ENCODE data around the gene EPB41L2. TPM values are rescaled to one million over a fixed set of nuclear protein-coding genes. Genes with fewer than 3 reads are reported as not detected.

EPB41L2 gene
- total RNA-seq, 1 experiment from 2014 or later = 22.5 TPM

GRCh38 chr6:130853555-130854183 lies 209.4 kb downstream of the EPB41L2 start:
- Mint-ChIP-seq H3K27ac (ENCODE audit: low read depth, unreplicated experiment) (no peak overlapping the region), H3K27me3 (ENCODE audit: insufficient read depth, unreplicated experiment) (no peaks in the 10 kb centered on the region), H3K4me3 (ENCODE audit: unreplicated experiment) (no peak overlapping the region), H3K36me3 (ENCODE audit: insufficient read depth, unreplicated experiment) (no peaks in the 10 kb centered on the region), H3K4me1 (ENCODE audit: insufficient read depth, unreplicated experiment) (peaks cover 11% of the 10 kb centered on the region), H3K9me3 (ENCODE audit: unreplicated experiment) (no peaks in the 10 kb centered on the region)
- no TSS peak for BruUV-seq (replicated peaks)
- POLR2A ChIA-PET = no interaction called here
- DNase-seq (ENCODE audit: unreplicated experiment) = no peak
- intact Hi-C loops (cut with micrococcal nuclease) = no loop called here
- TF ChIP-seq, protein P1, sequence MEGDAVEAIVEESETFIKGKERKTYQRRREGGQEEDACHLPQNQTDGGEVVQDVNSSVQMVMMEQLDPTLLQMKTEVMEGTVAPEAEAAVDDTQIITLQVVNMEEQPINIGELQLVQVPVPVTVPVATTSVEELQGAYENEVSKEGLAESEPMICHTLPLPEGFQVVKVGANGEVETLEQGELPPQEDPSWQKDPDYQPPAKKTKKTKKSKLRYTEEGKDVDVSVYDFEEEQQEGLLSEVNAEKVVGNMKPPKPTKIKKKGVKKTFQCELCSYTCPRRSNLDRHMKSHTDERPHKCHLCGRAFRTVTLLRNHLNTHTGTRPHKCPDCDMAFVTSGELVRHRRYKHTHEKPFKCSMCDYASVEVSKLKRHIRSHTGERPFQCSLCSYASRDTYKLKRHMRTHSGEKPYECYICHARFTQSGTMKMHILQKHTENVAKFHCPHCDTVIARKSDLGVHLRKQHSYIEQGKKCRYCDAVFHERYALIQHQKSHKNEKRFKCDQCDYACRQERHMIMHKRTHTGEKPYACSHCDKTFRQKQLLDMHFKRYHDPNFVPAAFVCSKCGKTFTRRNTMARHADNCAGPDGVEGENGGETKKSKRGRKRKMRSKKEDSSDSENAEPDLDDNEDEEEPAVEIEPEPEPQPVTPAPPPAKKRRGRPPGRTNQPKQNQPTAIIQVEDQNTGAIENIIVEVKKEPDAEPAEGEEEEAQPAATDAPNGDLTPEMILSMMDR (IDR thresholded peaks at IDR 0.05; ENCODE audit: unreplicated experiment) = no peak
- CTCF ChIA-PET = interaction anchor here (1.4 to 2.2 kb wide), 3 partner anchors 11 to 560 kb away, joined by 4 to 6 read pairs (median 6); no protein-coding TSS in a partner anchor

GRCh38 chr6:130852844-130853554 lies 210.0 kb downstream of the EPB41L2 start:
- no TSS peak for BruUV-seq (replicated peaks)

GRCh38 chr6:130851026-130851425 lies 212.0 kb downstream of the EPB41L2 start:
- H3K36me3 Mint-ChIP-seq (ENCODE audit: insufficient read depth, unreplicated experiment) = no peaks in the 10 kb centered on the region
- no peak overlapping the region for H3K4me3 Mint-ChIP-seq (ENCODE audit: unreplicated experiment)
- H3K4me1 Mint-ChIP-seq (ENCODE audit: insufficient read depth, unreplicated experiment) = no peaks in the 10 kb centered on the region
- no peaks in the 10 kb centered on the region for H3K27me3 Mint-ChIP-seq (ENCODE audit: insufficient read depth, unreplicated experiment)
- DNase-seq (ENCODE audit: unreplicated experiment) = no peak
- BruUV-seq (replicated peaks) = no TSS peak
- ChIA-PET POLR2A (no interaction called here), CTCF (interaction anchor here (1.3 to 1.8 kb wide), 3 partner anchors 8 to 526 kb away, joined by 4 to 6 read pairs (median 5); no protein-coding TSS in a partner anchor)
- TF ChIP-seq, protein P1 (IDR thresholded peaks at IDR 0.05; ENCODE audit: unreplicated experiment) = no peak
- H3K27ac Mint-ChIP-seq (ENCODE audit: low read depth, unreplicated experiment) = no peak overlapping the region
- intact Hi-C loops (cut with micrococcal nuclease) = no loop called here
- H3K9me3 Mint-ChIP-seq (ENCODE audit: unreplicated experiment) = no peaks in the 10 kb centered on the region

More at GRCh38 chr6:130852844-130853554, 210.0 kb downstream of the EPB41L2 start:
- Mint-ChIP-seq H3K36me3 (ENCODE audit: insufficient read depth, unreplicated experiment) (no peaks in the 10 kb centered on the region), H3K27ac (ENCODE audit: low read depth, unreplicated experiment) (no peak overlapping the region), H3K9me3 (ENCODE audit: unreplicated experiment) (no peaks in the 10 kb centered on the region), H3K4me1 (ENCODE audit: insufficient read depth, unreplicated experiment) (peaks cover 9% of the 10 kb centered on the region), H3K4me3 (ENCODE audit: unreplicated experiment) (no peak overlapping the region), H3K27me3 (ENCODE audit: insufficient read depth, unreplicated experiment) (no peaks in the 10 kb centered on the region)
- POLR2A ChIA-PET = no interaction called here
- intact Hi-C loops (cut with micrococcal nuclease) = no loop called here
- DNase-seq (ENCODE audit: unreplicated experiment) = no peak
- TF ChIP-seq, protein P1 (IDR thresholded peaks at IDR 0.05; ENCODE audit: unreplicated experiment) = no peak
- CTCF ChIA-PET = interaction anchor here (1.4 to 2.2 kb wide), 2 partner anchors 10 to 20 kb away, joined by 4 to 6 read pairs; no protein-coding TSS in a partner anchor

DNA sequence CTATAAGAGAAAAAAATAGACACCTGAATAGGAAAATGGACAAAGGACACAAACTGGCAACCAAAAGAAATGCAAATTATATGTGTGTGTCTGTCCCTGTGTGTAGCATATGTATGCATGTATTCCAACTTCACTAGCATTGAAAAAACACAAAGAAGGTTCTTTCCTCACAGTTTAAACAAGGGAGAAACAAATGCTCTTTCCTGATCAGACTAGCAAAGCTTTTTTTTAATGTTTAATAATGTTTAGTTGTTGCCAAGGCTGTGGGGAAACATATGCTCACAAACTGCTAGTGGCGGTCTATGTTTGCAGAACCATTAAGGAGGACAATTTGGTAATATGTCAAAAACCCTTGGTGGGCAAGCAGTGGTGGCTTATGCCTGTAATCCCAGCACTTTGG lies 213.5 kb downstream of the EPB41L2 start:
- POLR2A ChIA-PET = interaction anchor here (0.6 kb wide), 1 partner anchor 97 kb away, joined by 3 read pairs; no protein-coding TSS in a partner anchor
- H3K36me3 Mint-ChIP-seq (ENCODE audit: insufficient read depth, unreplicated experiment) = no peaks in the 10 kb centered on the region
- no peak for DNase-seq (ENCODE audit: unreplicated experiment)
- no TSS peak for BruUV-seq (replicated peaks)
- intact Hi-C loops (cut with micrococcal nuclease) = no loop called here
- no peaks in the 10 kb centered on the region for H3K9me3 Mint-ChIP-seq (ENCODE audit: unreplicated experiment)
- TF ChIP-seq, protein P1 (IDR thresholded peaks at IDR 0.05; ENCODE audit: unreplicated experiment) = no peak
- H3K4me3 Mint-ChIP-seq (ENCODE audit: unreplicated experiment) = no peak overlapping the region
- no peaks in the 10 kb centered on the region for H3K4me1 Mint-ChIP-seq (ENCODE audit: insufficient read depth, unreplicated experiment)
- no peaks in the 10 kb centered on the region for H3K27me3 Mint-ChIP-seq (ENCODE audit: insufficient read depth, unreplicated experiment)
- no peak overlapping the region for H3K27ac Mint-ChIP-seq (ENCODE audit: low read depth, unreplicated experiment)
- CTCF ChIA-PET = interaction anchor here (0.6 to 1.8 kb wide), 3 partner anchors 11 to 451 kb away, joined by 3 to 4 read pairs (median 3); no protein-coding TSS in a partner anchor
